Endometrial microvascular endothelial cells (primary cell): ENCODE results near the gene DDX47. TPM values are rescaled to one million over a fixed set of nuclear protein-coding genes. Genes with fewer than 3 reads are reported as not detected.

Experiments
- in situ Hi-C: cut with HindIII; loops from 2 replicates; pipeline ENCODE4 v1.10.0; 2017; ENCODE audit warnings: low sequenced_read_pairs, low pct_unique_long_range_greater_than_20kb; ENCODE audit errors: inconsistent ontology term
- total RNA-seq: library from RNA; depleted of rRNA; stranded (reverse); fragments of >200 nt; gene quantifications from one replicate; pipeline ENCODE4 v1.2.3, GENCODE V29; 2015; ENCODE audit errors: inconsistent ontology term

The DDX47 gene
- total RNA-seq = 112 TPM

DNA sequence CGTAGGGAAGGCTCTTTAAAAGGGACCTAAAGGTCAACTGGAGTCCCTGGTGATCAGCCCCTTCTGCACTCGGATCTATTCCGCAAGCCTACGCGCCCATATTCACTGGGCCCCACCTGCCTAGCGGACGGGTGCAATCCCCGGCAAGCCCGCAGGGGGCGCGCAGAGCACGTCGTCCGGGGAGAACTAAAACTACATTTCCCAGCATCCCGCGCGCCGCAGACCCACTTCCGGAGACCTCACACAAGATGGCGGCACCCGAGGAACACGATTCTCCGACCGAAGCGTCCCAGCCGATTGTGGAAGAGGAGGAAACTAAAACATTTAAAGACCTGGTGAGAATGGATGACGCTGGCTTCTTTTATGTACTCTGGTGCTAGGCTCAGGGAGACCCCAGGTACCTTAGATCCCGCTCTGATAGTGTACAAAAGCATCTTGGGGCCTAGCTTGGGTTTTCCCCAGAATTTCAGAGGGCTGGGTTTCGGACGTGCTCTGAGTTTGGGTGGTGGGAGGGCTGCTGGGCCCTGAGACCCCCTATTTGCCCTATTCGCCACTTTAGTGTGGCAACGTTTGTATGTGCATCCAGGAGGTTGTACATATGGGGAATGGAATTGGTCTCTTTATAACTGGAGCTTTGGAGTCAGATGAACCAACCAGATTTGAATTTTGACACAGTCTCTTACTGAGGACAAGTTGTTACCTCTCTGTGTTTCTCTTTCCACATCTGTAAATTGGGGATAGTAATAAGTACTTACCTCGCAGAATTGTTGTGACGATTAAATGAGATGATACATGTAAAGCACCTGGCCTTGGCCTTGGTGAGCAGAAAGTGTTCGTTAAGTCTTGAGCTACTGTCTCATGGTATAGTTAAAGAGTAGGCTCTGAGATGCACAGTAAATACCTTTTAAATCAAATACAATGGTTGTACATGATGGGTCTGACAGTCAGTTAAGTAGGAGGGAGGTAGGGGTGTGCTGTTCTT, at the start of gene DDX47:
DDX47 (plus strand) TSS at position 227 of the 982 bp plus-strand sequence; CDS start at position 249, 22 bp downstream.
- in situ Hi-C loops = no loop called here

DNA sequence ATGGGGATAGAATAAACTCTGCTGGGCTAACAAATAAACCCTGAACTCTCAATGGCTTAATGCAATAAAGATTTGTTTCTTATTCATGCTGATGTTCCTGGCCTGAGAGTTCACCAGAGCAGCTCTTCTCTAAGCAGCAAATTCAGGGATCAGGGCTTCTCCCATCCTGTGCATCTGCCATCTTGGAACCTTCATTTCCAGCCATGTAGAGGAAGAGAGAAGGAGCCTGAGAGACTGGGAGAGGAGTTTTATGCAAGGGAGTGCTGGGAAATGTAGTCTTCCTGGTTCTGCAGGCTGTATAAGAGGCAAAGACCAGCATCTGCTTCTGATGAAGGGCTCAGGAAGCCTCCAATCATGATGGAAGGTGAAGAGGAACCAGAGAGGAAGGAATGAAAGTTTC, 48.3 kb upstream of the DDX47 start:
- in situ Hi-C loops = no loop called here

DNA sequence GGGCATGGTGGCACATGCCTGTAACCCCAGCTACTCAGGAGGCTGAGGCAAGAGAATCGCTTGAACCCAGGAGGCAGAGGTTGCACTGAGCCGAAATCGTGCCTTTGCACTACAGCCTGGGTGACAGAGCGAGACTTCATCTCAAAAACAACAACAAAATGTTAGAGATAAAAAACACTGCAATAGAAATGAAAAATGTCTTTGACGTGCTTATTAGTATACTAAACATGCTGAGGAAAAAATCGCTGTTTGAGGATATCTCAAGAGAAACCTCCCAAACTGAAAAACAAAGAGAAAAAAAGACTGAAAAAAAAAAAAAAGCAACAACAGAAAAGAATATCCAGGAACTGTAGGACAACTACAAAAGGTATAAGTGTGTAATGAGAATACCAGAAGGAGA, 42.9 kb upstream of the DDX47 start:
- in situ Hi-C loops = no loop called here

GRCh38 chr12:12774791-12775190, 38.4 kb upstream of the DDX47 start:
- in situ Hi-C loops = no loop called here

GRCh38 chr12:12776261-12776660, 36.9 kb upstream of the DDX47 start:
- in situ Hi-C loops = no loop called here

DNA sequence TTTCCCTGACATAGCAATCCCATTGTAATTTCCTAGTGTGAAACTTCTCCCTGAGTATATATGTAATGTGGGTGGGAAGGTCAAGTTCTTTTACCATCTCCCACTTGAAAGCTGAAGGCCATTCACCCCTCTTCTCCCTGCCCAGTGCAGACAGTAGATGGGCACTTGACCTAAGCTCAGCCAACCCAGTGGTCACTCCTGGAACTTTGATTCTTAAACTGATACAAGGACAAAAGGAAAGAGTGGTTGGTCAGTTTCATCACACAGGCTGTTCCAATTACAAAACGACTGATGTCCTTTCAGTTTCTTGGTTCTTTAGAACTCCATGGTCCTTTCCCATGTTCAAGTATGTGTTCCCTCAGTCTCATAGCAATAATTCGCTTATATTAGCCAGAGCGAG, 36.1 kb upstream of the DDX47 start:
- in situ Hi-C loops = no loop called here

DNA sequence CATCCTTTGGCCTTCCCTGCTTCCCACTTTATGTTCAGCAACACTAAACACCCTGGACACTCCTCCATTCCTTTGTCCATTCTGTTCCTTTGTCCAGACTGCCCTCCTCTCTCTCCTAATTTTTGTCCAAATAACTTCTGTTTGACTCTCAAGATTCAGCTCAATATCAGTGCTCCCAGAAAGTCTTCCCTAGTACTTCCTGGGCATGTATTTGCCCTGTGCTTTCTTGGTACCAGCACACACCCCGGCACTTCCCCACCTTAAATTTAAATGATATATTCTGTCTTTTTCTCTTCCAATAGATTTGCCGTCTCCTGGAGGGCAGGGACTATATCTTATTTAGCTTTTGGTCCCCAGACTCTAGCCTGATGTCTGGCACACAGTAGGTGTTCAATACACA, 34.1 kb upstream of the DDX47 start:
- in situ Hi-C loops = no loop called here

GRCh38 chr12:12779529-12779928, 33.6 kb upstream of the DDX47 start:
- in situ Hi-C loops = no loop called here

GRCh38 chr12:12784116-12784515, 29.0 kb upstream of the DDX47 start:
- in situ Hi-C loops = no loop called here

DNA sequence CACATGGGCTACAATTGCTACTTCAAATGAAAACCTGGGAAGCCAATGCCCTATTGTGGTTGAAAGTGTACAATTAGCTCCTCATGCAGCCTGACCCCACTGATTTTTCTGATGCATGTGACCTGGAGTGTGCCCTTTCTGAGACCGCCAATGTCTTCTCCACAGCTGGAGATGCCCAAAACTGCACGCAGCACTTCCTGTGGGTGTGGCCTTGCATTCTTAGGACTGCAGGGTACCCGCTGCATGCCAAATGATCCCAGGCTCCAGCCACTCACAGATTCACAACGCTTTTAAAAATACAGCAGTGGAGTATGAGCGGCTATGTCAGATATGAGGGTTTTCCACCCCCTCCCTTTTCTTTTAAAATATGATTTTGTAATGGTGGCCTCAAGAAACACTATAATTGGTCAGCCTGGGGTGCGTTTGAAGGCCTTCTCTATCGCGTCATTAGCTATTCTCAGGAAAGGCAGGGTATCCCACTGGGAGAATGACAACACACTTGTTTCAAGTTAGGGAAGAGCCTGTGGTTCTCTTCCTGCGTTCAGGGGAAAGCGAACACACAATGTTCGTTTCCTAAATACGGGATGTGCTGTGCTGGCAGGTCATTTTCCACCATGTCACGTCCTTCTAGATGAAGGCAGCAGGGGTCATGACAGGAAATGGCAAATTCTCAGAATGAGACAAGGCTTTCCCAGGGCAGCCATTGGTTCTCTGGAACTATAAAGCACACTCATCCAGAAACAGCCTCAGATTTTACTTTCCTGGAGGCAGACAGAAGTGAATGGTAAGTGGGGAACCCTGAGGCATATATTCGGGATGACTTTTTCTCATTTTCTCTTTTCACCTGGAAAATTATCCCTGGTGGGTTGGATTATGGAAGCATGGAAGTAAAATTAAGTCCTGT, 28.0 kb upstream of the DDX47 start, which contains the start of gene APOLD1:
APOLD1 (plus strand) TSS at position 749 of the 904 bp plus-strand sequence; CDS start at position 782, 33 bp downstream.
- in situ Hi-C loops = no loop called here

DNA sequence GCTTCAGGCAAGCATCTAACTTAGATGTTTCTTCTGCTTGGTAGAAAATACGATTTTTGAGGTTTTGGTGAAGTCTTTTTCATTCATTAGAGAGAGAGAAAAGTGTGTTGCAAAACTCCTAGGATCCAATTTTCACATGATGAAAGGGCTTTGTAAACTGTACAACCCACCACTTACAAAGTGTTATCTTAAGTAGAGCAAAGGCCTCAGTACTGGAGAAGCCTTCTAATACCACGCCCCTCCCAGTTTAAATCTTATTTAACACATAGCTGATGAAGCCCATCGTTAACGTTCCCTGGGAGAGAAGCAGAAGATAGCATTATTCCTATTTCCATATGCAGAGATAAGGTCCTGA, 26.8 kb upstream of the DDX47 start:
- in situ Hi-C loops = no loop called here

DNA sequence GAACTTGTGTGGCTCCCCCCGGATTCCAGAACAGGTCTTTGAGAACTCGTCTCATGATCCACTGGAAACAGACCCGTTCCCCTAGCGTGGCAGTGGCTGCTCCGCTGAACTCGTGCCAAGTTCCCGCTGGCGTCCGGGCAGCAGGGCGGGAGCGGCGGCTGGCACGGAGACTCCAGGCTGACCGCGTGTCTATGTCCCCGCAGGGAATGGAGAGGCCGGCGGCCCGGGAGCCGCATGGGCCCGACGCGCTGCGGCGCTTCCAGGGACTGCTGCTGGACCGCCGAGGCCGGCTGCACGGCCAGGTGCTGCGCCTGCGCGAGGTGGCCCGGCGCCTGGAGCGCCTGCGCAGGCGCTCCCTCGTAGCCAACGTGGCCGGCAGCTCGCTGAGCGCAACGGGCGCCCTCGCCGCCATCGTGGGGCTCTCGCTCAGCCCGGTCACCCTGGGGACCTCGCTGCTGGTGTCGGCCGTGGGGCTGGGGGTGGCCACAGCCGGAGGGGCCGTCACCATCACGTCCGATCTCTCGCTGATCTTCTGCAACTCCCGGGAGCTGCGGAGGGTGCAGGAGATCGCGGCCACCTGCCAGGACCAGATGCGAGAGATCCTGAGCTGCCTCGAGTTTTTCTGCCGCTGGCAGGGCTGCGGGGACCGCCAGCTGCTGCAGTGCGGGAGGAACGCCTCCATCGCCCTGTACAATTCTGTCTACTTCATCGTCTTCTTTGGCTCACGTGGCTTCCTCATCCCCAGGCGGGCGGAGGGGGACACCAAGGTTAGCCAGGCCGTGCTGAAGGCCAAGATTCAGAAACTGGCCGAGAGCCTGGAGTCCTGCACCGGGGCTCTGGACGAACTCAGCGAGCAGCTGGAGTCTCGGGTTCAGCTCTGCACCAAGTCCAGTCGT, 26.2 kb upstream of the DDX47 start:
- in situ Hi-C loops = no loop called here

DNA sequence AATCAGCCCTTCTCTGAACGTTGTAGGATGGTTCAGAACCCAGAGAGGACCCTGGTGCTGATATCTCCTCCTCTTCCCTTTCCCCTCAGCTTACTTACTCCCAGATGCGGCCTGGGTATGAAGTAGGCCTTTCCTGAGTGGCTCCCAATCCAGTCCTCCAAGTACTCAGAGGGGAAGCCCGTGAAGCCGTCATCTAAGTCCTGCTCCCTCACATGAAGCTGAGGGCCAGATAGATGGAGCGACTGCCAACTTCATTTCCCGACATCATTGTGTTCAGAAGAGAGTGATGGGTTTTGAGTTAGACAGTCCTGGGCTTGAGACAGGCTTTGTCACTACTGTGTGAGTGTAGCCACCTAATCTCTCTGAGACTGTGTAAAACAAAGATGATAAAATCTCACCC, 25.0 kb upstream of the DDX47 start:
- in situ Hi-C loops = no loop called here

DNA sequence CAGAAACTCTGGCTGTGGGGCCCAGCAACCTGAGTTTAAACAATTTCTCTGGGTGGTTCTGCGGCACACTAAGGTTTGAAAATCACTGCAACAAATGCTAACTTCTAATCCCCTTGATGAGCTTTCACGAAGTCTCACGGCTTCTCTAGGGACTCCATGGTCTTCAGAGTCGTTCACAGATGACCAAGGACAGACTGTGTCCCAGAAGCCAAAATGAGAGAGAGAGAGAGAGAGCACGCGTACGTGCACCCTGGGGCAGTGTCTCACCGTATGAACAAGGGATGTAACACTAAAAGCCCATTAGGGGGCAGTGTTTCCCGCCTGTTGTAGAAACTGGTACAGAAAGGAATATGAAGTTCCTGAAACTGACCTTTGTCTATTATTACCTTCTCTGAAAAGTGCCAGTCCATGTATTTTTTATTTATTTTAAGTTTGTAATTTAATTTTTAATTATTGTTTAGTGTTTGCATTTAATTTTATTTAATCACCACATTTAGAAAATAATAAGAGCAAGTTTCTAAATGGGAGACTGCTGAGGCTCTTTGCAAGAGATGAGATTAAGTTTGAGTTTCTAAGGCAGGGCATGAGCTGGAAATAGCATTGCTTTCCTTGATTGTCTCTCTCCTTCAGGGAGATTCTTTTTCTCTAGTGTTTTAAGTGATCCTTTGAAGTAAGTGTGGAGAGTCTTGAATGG, 24.3 kb upstream of the DDX47 start:
- in situ Hi-C loops = no loop called here

DNA sequence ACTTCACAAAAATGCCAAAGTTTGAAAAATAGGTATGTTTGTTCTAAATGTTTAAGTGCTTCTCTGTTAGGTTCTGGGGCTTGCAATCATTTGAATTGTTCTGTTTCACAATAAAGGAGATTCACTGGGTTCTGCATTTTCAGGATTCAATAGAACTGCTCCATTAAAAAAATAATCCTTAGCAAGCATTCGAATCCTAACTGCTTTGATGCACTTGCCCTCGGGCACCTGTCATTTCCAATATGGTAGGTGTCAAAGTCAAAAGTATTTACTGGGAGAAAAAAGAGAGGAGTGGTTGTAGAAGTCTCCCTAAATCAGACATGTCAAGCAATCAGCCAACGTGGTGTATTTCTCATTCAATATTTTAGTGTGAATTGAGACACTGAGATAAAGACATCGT, 22.2 kb upstream of the DDX47 start:
- in situ Hi-C loops = no loop called here

DNA sequence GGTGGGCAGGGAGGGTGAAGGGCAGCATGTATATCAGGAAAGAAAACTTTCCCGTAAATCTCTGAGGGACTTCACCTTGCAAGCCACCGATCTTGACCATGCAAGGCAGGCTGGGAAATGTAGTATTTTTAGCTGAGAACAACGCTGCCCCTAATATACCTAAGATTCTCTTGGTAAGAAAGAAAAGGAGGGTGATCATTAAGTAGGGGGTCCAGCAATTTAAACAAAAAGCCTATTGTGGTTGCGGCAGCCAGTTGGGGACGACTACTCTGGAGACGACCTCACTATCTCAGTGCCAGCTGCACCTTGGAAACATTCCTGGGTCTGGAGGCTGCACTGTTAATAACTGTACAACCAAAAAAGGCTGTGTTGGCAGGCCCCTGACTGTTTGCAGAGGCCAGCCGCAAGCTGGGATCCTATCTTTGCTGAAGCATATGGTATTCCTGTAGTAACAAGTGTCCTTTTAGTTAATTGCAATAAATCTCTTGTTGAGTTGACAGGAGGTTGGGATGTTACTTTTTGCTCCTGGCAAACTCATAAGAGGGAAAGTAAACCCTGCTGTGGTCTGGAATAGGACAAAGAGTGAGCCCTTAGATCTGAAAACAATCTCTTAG, 21.3 kb upstream of the DDX47 start:
- in situ Hi-C loops = no loop called here

GRCh38 chr12:12792421-12792820, 20.7 kb upstream of the DDX47 start:
- in situ Hi-C loops = no loop called here

DNA sequence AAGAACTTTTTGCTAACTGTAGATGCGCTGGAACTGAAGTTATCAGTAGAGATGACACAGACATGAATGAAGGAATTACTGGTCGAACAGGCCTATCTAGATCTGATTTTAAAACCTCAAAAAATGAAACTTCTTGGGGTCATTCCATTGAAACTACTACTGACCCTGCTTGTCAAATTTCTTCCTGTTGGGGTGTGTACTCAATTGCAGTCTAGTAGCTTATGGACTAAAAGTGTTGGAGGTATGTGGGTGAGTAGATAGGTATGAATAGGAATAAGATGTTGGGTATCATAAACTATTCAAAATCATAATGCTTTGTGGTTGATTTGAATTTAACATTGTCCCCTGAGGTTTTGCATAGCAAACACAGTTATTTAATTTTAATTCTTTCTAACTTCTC, 18.5 kb upstream of the DDX47 start:
- in situ Hi-C loops = no loop called here
